ENCODE measurements around the gene DRC1. TPM values are rescaled to one million over a fixed set of nuclear protein-coding genes. Genes with fewer than 3 reads are reported as not detected.
"Not testable (repeated sequence)": the region's sequence is repeated elsewhere in the genome, so short reads cannot be mapped to it uniquely, and the experiment has no call there.

DRC1 gene
- total RNA-seq = under 0.01 TPM in 1 of 2 replicates, not detected in the other

DNA sequence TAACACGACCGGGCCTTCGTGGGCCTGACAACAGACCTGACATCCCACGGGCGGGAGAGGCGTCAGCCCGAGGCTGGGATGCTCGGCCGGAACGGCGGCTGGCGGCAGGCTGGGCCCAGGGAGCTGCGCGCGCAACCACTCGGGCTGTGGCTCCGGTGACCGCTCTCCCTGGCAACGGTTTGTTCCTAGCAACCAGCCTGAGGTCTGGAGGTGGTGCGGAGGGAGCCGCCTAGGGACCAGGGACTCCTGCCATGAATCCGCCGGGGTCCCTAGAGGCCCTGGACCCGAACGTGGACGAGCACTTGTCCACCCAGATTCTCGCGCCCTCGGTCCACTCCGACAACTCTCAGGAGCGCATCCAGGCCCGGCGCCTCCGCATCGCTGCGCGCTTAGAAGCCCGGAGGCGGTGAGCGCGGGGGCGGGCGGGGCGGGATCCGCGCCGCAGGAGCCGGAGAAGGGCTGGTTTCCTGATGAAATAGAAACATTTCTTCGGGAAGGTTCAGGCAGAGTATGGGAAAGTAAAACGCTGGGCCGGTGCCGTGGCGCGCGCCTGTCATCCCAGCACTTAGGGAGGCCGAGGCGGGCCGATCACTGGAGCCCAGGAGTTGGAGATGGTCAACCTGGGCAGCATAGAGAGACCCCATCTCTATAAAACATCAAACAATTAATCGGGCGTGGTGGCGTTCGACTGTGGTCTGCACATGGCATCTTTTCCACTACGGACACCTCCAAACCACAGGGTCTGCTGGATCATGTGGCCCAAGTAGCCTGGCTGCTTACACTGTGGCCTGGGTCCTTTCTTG is at the start of gene DRC1:
Gene DRC1 (plus strand): TSS at position 182 of the 803 bp plus-strand sequence. CDS start 70 bp downstream, at position 252.
- DNase-seq (ENCODE audit: low read depth in 2 of 2) = peak; percentile 39 to 70

DNA sequence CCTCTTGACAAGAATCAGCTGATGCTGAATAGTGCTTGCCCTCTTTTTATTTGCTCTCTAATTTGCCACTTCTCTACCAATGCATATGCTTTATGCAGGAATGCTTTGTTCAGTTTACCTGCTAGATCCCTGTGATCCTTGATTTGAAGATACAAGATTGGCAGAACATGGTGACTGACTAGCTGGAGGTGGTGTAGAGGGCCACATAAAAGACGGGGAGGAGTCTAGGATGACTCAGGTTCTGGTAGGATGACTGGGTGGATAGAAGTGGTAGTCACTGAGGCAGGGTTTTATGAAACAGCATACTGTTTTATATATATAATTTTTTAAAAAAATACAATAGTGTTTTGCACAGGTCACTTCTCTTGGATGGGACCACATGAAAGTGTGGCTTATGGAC is 48.8 kb upstream of the DRC1 start:
- DNase-seq (ENCODE audit: low read depth in 2 of 2) = peak in 1 of 2 donors; percentile 2

DNA sequence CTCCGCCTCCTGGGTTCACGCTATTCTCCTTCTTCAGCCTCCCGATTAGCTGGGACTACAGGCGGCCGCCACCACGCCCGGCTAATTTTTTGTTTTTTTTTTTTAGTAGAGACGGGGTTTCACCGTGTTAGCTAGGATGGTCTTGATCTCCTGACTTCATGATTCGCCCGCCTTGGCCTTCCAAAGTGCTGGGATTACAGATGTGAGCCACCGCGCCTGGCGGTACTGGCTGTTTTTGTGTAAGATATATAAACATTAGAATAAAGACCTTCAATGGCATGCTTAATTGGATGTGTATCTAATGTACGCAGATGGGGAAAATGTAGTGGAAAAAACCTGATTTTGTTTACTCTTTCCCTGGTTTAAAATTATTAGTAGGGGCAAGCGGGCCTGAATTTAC is 47.3 kb upstream of the DRC1 start:
- DNase-seq (ENCODE audit: low read depth in 2 of 2) = not testable (repeated sequence)

DNA sequence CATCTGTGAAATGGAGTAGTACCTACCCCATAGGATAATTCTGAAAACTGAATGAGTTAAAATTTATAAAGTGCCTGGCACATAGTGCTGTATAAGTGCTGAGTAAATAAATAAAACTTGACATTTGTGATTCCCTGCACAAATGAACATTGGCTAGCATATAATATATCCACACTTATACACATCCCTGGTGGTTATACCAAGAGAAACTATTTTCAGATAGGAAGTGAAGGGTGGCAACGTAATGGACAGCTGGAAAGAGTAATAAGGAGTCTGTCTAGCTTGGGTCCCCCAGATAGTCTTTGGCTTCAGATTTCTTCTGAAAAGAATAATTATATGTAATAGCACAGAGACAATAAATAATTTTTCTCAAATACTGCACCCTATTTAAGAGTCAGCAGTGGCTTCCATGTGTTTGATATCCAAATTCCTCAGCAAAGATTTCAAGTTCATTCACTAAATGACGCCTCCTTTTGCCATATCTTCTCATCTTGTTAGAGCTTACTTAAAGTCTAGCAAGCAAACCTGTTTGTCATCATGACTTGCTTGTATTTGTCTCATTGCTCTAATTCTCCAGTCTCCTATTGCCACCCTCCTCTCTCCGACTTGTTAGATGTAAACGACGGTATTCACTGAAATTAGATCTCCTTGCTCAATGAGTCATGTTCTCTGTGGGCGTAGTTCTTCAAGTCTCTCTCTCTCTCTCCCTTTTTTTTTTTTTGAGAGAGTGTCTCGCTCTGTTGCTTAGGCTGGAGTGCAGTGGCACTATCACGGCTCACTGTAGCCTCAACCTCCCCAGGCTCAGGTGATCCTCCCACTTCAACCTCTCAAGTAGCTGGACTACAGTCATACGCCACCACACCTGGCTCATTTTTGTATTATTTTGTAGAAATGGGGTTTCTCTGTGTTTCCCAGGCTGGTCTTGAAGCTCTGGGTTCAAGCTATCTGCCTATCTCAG is 46.4 kb upstream of the DRC1 start:
- DNase-seq (ENCODE audit: low read depth in 2 of 2) = peak in 1 of 2 donors; percentile 46

DNA sequence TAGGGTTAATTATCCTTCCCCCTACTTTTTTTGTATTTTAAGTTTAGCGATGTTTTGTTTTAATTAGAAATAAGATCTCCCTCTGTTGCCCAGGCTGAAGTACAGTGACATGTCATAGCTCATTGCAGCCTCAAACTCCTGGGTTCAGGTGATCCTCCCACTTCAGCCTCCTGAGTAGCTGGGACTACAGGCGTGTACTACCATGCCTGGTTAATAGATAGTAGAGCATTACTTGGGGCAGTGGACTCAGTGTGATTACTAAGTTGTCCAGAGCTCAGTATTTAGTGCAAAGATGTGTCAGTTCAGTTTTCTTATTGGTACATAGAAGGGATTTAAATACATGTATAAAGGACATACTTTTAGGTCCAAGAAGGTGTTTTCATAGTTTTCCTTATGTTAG is 45.6 kb upstream of the DRC1 start:
- no peak for DNase-seq (ENCODE audit: low read depth in 2 of 2)

DNA sequence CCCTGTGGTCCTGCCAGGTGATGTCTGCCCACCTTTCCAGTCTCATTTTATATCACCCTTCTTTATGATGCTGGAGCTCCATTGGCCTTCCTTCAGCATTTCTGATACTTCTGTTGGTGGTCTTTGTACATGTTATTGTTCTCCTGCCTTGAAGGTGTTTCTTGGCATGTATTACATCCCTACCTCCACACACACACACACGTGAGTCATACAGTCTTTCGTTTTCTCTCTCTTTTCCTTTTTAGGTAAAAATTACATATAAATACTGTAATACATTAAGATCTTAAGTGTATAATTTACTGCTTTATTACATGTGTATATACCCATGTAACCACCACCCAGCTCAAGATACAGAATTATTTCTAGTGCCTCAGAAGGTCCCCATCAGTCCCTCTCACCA is 44.9 kb upstream of the DRC1 start:
- DNase-seq (ENCODE audit: low read depth in 2 of 2) = peak in 1 of 2 donors; percentile 3

DNA sequence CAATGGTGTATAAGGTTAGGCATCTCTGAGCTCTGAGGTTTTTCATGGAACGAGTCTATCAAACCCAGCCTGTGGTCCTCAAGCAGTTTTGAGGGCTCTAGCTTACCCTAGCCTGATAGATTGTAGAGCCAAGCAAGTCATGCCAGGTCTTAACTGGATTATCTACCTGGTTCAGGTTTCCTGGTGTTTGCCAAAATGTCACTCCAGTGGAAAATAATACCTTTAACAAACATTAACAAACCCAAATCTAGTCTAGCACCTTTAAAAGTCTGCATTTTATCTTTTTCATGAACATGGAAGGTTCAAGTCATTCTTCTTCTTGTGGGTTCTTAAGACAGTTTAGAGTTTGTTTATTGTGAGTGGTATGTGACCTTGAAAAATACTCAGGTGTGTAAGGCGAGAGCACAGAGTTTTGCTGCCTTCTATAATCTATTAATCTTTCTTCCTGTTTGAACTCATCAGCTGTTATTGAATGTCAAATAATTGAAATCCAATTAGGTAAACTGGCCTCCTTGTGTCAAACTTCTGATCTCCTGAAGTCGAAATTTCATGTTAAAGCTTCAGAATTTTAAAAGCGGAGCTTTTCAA is 41.7 kb upstream of the DRC1 start:
- DNase-seq (ENCODE audit: low read depth in 2 of 2) = no peak

DNA sequence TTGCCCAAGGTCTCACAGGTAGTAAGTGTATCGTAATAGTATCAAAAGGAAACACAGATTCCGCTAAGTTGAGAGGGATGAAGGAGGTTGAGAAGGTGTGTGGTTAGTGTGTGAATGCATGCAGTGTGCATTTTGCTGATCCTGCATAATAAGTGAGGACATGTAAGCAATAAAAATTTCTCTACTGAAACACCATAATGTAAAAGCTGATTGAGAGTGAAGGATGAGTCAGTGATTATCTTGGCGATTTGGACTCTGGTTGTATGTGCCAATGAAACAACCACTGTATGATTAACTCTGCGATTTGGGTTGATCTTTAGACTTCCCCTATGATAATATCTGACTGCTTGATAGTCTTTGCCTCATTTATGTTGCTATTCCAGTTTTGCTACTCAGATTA is 38.4 kb upstream of the DRC1 start:
- DNase-seq (ENCODE audit: low read depth in 2 of 2) = peak in 1 of 2 donors; percentile 8

DNA sequence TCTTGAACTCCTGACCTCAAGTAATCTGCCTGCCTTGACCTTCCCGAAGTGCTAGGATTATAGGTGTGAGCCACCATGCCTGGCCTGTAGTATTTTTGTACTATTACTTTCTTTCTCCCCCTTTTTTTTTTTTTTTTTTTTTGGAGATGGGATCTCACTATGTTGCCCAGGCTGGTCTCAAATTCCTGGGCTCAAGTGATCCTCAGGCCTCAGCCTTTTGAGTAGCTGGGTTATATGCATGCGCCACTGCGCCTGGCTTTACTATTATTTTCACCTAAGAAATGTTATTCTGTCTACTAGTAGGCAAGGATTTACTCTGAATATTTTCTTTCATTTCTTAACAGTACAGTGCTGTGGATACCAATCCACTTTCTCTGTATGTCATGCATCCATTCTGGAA is 37.8 kb upstream of the DRC1 start:
- no peak for DNase-seq (ENCODE audit: low read depth in 2 of 2)

DNA sequence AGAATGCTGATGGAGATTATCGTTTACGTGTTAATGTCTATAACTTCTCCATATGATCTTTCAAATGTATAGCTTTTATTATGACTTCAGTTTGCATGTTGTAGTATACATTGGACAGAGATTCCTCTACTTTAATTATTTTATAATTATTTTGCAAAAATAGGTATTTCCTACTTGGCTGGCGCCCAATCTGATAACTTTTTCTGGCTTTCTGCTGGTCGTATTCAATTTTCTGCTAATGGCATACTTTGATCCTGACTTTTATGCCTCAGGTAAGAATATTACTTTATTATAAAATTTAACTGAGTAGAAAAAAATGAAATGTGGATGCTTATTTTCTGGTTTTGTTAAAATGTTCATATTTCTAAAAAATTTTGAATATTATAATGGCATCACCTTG is 37.1 kb upstream of the DRC1 start:
- no peak for DNase-seq (ENCODE audit: low read depth in 2 of 2)

DNA sequence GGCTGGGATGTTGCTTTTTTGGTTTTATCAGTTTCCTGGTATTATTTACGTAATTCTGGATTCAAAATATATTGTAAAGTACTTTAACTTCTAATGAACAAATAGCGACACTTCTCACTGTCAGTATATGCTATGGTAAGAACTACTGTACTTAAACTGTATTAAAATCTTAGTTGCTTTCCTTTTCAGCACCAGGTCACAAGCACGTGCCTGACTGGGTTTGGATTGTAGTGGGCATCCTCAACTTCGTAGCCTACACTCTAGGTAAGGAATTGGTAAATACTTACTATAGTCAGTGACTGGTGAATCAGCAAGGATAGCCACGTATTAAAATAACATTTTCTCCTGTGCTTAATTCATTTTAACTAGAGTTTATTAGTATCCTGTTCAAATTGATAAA is 34.8 kb upstream of the DRC1 start:
- no peak for DNase-seq (ENCODE audit: low read depth in 2 of 2)

DNA sequence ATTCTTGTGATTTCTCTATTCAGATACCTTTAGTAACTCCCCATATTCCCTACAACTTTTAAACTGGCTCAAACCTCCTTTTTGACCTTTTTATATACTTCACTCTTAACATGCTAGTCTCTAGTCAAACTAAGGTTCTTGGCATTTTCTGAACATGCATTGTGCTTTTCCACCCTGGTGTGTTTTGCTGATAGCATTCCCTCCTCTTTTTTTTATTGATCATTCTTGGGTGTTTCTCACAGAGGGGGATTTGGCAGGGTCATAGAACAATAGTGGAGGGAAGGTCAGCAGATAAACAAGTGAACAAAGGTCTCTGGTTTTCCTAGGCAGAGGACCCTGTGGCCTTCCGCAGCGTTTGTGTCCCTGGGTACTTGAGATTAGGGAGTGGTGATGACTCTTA is 32.1 kb upstream of the DRC1 start:
- DNase-seq (ENCODE audit: low read depth in 2 of 2) = not testable (repeated sequence)

DNA sequence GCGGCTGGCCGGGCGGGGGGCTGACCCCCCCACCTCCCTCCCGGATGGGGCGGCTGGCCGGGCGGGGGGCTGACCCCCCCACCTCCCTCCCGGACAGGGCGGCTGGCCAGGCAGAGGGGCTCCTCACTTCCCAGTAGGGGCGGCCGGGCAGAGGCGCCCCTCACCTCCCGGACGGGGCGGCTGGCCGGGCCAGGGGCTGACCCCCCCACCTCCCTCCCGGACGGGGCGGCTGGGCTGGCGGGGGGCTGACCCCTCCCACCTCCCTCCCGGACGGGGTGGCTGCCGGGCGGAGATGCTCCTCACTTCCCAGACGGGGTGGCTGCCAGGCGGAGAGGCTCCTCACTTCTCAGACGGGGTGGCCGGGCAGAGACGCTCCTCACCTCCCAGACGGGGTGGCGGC is 30.8 kb upstream of the DRC1 start:
- not testable (repeated sequence) for DNase-seq (ENCODE audit: low read depth in 2 of 2)

DNA sequence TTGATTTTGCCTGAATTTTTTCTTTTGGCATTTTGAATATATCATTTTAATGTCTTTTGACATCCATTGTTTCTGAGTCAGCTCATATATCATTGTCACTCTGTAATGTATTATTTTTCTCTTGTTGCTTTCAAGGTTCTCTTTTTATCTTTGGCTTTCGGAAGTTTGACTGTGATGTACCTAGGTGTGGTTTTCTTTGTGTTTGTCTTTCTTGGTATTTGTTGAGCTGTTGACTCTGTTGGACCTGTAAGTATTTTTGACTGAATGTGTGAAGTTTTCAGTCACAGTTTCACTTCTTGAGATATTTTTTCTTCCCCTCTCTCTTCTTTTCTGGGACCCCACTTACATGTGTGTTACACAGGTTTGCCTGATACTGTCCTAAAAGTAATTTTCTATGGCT is 24.9 kb upstream of the DRC1 start:
- no peak for DNase-seq (ENCODE audit: low read depth in 2 of 2)

DNA sequence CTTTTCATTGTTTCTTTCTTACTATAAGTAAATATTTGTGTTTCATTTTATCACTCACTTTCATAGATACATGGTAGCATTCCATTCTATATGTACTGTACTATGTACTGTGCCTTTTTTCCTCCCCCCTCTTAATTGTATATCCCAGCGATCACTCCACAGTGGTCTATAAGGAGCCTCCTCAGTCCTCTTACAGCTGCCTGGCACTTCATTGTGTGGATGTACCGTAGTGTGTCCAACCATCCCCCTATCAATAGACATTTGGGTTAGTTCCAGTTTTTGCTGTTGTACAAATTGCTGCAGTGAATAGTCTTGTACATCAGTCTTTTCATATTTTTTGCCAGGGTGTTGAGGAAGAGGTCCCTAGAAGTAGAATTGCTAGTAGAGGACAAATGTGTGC is 21.4 kb upstream of the DRC1 start:
- no peak for DNase-seq (ENCODE audit: low read depth in 2 of 2)

DNA sequence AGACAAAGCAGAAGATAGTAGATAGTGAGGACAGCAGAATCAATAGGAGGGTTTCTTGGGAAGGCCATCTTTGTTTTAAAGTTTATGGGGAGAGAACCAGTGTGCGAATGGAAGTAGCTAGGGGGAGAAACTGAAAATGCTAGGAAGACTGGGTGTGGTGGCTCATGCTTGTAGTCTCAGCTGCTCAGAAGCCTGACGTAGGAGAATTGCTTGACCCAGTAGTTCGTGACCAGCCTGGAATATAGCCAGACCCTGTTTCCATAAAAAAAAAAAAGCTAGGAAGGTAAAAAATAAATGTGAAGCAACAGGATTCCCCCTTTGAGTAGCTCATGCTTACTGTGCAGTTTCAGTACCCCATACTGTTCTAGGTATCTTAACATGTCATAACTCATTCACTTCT is 19.2 kb upstream of the DRC1 start:
- DNase-seq (ENCODE audit: low read depth in 2 of 2) = no peak

DNA sequence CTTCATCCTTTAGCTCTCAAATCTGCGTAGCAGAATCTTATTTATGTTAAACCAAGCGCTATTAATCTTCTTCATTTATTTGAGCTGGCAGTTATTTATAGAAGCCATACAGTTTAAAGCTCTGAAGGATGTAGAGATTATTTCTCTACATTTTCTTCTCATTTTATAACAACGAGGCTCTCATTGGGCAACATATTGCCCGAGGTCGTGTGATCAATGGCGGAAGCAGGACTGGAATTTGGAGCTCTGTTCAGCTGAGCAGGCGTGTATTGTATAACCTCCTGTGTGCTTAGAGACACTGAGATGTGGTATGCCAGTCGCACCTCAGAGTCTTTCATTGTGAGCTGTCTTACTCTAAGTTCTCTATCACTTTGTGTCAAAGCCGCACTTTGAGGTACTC is 17.5 kb upstream of the DRC1 start:
- DNase-seq (ENCODE audit: low read depth in 2 of 2) = no peak

DNA sequence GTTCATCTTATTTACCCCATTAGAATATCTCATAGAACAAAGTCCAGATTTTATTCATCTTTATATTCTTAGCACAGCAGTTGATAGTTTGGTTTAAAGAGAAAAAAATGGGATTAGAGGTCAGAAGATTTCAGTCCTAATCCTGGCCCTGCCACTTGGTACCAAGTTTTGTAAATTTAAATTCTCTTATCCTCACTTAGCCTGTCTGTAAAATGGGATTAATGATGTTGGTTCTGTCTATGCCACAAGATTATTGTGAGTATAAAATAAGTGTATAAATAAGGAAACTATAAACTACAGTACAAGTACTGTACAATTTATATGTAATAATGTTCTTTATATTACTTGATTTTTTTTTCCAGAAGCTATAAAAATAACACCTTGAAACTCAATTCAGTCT is 17.1 kb upstream of the DRC1 start:
- no peak for DNase-seq (ENCODE audit: low read depth in 2 of 2)

DNA sequence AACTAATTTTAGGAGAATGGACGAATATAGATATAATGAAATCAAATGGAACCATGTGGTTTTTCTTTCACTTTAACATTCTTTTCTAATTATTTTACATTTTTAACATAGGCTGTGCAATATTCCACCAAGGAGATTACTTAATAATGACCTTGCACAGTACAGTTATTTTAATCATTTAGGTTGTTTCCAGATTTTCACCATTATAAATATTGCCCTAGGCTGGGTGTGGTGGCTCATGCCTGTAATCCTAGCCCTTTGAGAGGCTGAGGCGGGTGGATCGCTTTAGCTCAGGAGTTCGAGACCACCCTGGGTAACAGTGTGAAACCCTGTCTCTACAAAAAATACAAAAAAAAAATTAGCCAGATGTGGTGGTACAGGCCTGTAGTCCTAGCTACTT is 14.5 kb upstream of the DRC1 start:
- no peak for DNase-seq (ENCODE audit: low read depth in 2 of 2)

DNA sequence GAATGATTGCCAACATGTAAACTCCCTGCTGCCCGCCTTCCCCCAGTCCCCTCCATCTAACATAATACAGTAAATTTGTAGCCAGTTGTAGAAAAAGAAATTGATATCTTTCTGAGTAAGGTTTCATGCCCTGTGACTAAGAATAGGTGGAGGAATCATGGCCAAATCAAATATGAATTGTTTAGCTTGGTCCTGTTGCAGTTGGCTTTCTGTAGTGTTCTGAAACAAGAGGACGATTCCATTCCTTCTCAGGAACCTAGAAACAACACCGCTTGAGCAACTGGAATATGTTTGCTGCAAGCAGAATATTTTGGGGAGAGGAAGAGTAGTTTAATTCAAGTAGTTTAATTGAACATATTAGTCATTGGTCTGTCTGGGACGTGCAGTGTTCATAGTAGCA is 7.0 kb upstream of the DRC1 start:
- no peak for DNase-seq (ENCODE audit: low read depth in 2 of 2)

DNA sequence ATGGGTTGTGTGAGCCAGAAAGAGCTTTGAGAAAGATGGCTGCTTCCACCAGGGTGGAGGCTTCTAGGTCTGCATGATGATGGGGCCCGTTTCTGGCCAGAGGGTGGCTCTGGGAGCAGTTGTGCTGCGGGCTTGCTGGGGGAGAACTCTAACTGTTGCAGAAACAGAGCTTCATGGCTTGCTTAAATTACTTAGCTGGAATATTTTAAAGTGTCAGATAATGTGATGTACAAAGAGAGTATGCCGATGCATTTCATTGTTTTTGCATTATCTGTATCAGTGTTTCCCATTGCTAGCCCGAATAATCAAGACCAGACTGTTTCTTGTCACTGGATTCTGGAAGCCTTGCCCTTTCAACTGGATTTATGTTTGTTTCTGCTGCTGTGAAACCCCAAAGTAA is 6.3 kb upstream of the DRC1 start:
- DNase-seq (ENCODE audit: low read depth in 2 of 2) = no peak

DNA sequence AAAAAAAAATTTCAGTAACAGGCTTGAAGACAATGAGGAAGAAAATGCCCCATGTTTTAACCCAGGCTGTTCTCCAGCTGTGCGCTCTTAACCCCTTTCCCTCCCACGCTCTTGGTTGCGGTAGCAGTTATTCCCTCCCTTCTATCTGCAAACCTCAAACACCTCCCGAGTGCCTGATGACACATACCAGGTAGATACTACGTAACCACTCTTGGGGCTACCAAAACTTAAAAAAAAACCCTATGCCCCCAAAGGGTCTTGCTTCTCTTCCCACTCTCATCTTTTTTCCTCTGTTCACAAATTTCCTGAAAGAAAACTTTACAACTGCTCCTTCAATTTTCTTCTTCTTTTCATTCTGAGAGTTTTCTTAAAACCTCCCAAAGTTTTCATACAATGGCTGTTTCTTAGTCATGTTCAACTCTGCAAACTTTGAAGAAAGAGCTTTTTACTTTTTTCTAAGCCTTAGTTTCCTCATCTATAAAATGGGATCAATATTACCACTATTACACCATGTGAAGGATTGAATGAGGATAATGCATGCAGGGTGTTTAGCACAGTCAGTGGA is 4.9 kb upstream of the DRC1 start:
- DNase-seq (ENCODE audit: low read depth in 2 of 2) = no peak
